Measurements from ENCODE around the gene CDK17. TPM values are rescaled to one million over a fixed set of nuclear protein-coding genes. Genes with fewer than 3 reads are reported as not detected.

CDK17 gene
- polyA plus RNA-seq, 1 donor = 35.2 TPM

DNA sequence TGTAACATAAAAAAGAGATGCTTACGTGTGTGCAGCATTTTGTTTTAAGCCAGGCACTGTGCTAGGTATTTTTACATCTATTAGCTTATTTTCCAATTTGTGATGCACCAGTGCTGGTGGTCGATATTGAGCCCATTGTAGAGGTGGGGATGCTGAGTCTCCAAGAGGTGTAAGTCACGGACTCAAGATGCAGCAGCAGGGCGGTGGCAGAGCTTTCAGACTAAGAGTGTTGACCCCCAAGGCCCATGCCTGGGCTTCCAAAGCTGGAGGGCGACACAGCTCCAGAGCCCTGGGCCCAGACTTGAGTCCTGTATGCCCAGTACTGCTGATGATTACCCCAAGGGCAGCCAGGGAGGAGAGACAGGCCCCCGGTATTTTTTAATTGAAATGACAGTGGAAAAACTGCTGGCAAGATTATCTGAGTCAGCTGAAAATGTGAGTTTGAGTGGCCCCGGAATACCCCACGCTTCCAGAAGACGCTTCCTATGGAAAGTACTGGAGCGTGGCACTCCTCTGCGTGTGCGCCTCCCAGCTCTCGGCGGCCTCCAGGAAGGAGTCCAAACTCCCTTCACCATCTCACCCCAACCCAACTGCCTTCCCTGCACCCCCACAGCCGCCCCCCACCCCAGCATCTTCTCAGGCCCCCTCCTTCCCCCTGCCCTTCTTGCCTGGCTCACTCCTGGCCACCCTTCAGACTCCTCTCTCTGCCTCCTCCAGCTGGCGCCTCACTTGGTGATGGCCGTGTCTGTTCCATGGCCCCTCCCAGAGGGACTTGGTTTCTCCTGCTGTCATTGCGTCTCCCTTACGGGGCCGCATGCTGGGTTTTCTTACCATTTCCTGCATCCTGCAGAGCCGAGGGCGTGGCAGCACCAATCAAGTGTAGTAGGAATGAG is 165.4 kb downstream of the CDK17 start:
- DNase-seq = no peak
- Histone ChIP-seq H3K36me3 (ENCODE audit: control insufficient read depth, insufficient read depth, low read length) (no peaks in the 10 kb centered on the region), H3K27me3 (ENCODE audit: control insufficient read depth, insufficient read depth, low read length) (no peaks in the 10 kb centered on the region), H3K27ac (ENCODE audit: low read length) (peak overlapping the region; percentile 50), H3K4me1 (ENCODE audit: control insufficient read depth, insufficient read depth, low read length) (no peaks in the 10 kb centered on the region), H3K9me3 (ENCODE audit: control insufficient read depth, low read depth, low read length) (no peaks in the 10 kb centered on the region), H3K4me3 (ENCODE audit: low read length) (no peak overlapping the region)
- 80% methylated on average over 2 of the region's 22 CpGs for WGBS (ENCODE audit: insufficient coverage, low lambda C conversion rate)

DNA sequence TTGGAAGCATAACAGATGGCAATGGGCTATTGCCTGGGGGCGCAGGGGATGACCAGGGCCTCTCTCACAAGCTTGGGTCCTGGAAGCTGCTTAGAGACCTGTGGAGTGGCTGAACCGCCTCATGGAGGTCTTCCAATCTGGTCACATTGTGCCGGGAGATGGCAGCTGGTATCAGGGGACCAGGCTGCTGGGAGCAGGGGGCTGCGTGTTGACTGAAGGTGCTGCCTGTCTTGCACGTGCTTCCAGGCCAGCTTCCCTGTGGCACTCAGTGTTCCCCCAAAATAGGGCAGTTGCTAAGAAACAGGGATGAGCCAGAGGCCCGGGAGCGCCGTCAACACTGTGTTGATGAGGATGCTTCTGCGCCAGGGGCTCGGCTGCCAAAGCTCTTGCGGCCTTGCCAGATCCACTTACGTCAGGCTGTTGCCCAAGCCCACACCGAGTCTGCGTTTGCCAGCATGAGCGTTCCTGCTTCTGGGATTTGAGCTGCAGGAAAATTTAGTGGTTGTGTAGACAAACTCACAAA is 166.2 kb downstream of the CDK17 start:
- no CpG with 5 or more reads among the region's 15 CpGs for WGBS (ENCODE audit: insufficient coverage, low lambda C conversion rate)
- peak; percentile 59 to 65 for DNase-seq
- Histone ChIP-seq H3K9me3 (ENCODE audit: control insufficient read depth, low read depth, low read length) (no peaks in the 10 kb centered on the region), H3K4me3 (ENCODE audit: low read length) (no peak overlapping the region), H3K4me1 (ENCODE audit: control insufficient read depth, insufficient read depth, low read length) (no peaks in the 10 kb centered on the region), H3K27ac (ENCODE audit: low read length) (peak overlapping the region; percentile 50), H3K27me3 (ENCODE audit: control insufficient read depth, insufficient read depth, low read length) (no peaks in the 10 kb centered on the region), H3K36me3 (ENCODE audit: control insufficient read depth, insufficient read depth, low read length) (no peaks in the 10 kb centered on the region)

GRCh38 chr12:96233168-96233567 is 167.1 kb downstream of the CDK17 start:
- H3K4me3 ChIP-seq (ENCODE audit: low read length) = no peak overlapping the region
- no peaks in the 10 kb centered on the region for H3K27me3 ChIP-seq (ENCODE audit: control insufficient read depth, insufficient read depth, low read length)
- no peaks in the 10 kb centered on the region for H3K9me3 ChIP-seq (ENCODE audit: control insufficient read depth, low read depth, low read length)
- 100% methylated on average over 2 of the region's 7 CpGs for WGBS (ENCODE audit: insufficient coverage, low lambda C conversion rate)
- no peak for DNase-seq
- no peak overlapping the region for H3K27ac ChIP-seq (ENCODE audit: low read length)
- H3K36me3 ChIP-seq (ENCODE audit: control insufficient read depth, insufficient read depth, low read length) = no peaks in the 10 kb centered on the region
- H3K4me1 ChIP-seq (ENCODE audit: control insufficient read depth, insufficient read depth, low read length) = no peaks in the 10 kb centered on the region

DNA sequence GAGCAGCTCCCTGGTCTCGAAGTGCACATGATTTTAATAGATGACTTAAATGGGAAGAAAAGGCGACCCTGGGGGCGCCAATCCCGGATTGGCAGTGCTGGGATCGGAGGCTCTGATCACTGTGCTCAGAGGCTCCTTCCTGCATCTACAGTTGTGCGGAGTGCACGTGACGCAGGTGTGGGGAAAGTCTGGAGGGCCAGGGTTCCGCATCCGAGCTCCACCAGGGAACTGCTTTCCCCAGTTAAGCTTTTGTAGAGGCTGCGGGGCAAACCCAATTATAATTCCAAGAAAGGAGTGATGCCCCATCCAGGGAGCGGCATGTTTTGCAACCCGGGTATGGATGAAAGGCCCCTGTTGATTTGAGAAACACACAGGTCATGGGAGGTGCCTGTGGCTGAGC is 169.6 kb downstream of the CDK17 start:
- no peak overlapping the region for H3K4me3 ChIP-seq (ENCODE audit: low read length)
- H3K4me1 ChIP-seq (ENCODE audit: control insufficient read depth, insufficient read depth, low read length) = peaks cover 4% of the 10 kb centered on the region
- peaks cover 2% of the 10 kb centered on the region for H3K36me3 ChIP-seq (ENCODE audit: control insufficient read depth, insufficient read depth, low read length)
- no peaks in the 10 kb centered on the region for H3K27me3 ChIP-seq (ENCODE audit: control insufficient read depth, insufficient read depth, low read length)
- WGBS (ENCODE audit: insufficient coverage, low lambda C conversion rate) = no CpG with 5 or more reads among the region's 13 CpGs
- H3K27ac ChIP-seq (ENCODE audit: low read length) = no peak overlapping the region
- no peaks in the 10 kb centered on the region for H3K9me3 ChIP-seq (ENCODE audit: control insufficient read depth, low read depth, low read length)
- DNase-seq = no peak

- WGBS (ENCODE audit: insufficient coverage, low lambda C conversion rate) = 90% methylated on average over 4 of the region's 12 CpGs
- no peaks in the 10 kb centered on the region for H3K27me3 ChIP-seq (ENCODE audit: control insufficient read depth, insufficient read depth, low read length)
- H3K9me3 ChIP-seq (ENCODE audit: control insufficient read depth, low read depth, low read length) = no peaks in the 10 kb centered on the region
- peaks cover 2% of the 10 kb centered on the region for H3K36me3 ChIP-seq (ENCODE audit: control insufficient read depth, insufficient read depth, low read length)
- no peak overlapping the region for H3K27ac ChIP-seq (ENCODE audit: low read length)
- no peak for DNase-seq
- H3K4me3 ChIP-seq (ENCODE audit: low read length) = no peak overlapping the region
- peaks cover 8% of the 10 kb centered on the region for H3K4me1 ChIP-seq (ENCODE audit: control insufficient read depth, insufficient read depth, low read length)
Observed at GRCh38 chr12:96228566-96229248, 171.5 kb downstream of the CDK17 start.

Other genes with a start within 250 kb of the CDK17 start
- 21.0 TPM for gene ELK3, start 206.1 kb downstream of the CDK17 start, polyA plus RNA-seq
- gene CFAP54, start 89.1 kb upstream of the CDK17 start, polyA plus RNA-seq = 0.46 TPM